ENCODE data around the gene DDX41.

The DDX41 gene

GRCh38 chr5:177467436-177467835 is 49.3 kb downstream of the DDX41 start:
- no peak for DNase-seq

GRCh38 chr5:177466861-177467260 is 49.9 kb downstream of the DDX41 start:
- DNase-seq, result no peak

- no peak for DNase-seq
Measured at GRCh38 chr5:177465044-177465443, 51.7 kb downstream of the DDX41 start.

- DNase-seq, result no peak
Measured at GRCh38 chr5:177462021-177462670, 54.6 kb downstream of the DDX41 start.

All from stimulated activated CD4-positive, alpha-beta T cell treated with anti-CD3 and anti-CD28 coated beads, Interleukin-15, amount 100 ng/mL, for 24 hours (primary cell).